Transverse colon (tissue), 4 donors: ENCODE data around the gene PTPRG. TPM values are rescaled to one million over a fixed set of nuclear protein-coding genes. Genes with fewer than 3 reads are reported as not detected.
"Not testable (repeated sequence)": the region's sequence is repeated elsewhere in the genome, so short reads cannot be mapped to it uniquely, and the experiment has no call there.

Source experiments
- DNase-seq: peaks from one replicate; pipeline ENCODE4 v3.0.0-alpha.2; 2019
- H3K27ac ChIP-seq, 4 donors: fragments of 200-600 bp; sonication (generic); 2 replicates each; pipeline ENCODE4 v1.5.1; 2016 to 2018; ENCODE audit warnings: inconsistent platforms in 4 of 4
- H3K27me3 ChIP-seq: fragments of 200-600 bp; sonication (generic); 2 replicates; pipeline ENCODE4 v1.5.1; 2017; ENCODE audit warnings: inconsistent platforms
- H3K36me3 ChIP-seq, 4 donors: fragments of 200-600 bp; sonication (generic); 2 replicates each; pipeline ENCODE4 v1.5.1; 2017 to 2019; ENCODE audit warnings: inconsistent platforms in 4 of 4
- H3K4me1 ChIP-seq, 4 donors: fragments of 200-600 bp; sonication (generic); 2 replicates each; pipeline ENCODE4 v1.5.1; 2017 to 2020; ENCODE audit warnings: inconsistent platforms in 4 of 4
- H3K4me3 ChIP-seq, 4 donors: fragments of 200-600 bp; sonication (generic); 1 replicate in 1 of 4; 2 replicates in 3 of 4; pipeline versions ENCODE4 v1.5.1 to v1.6.1; 2017 to 2019; ENCODE audit warnings: inconsistent platforms in 4 of 4
- H3K9me3 ChIP-seq, 2 donors: fragments of 200-600 bp; sonication (generic); 2 replicates each; pipeline ENCODE4 v1.5.1; 2017 to 2019; ENCODE audit warnings: inconsistent platforms in 2 of 2
- EP300 ChIP-seq: sonication (generic); formaldehyde crosslinking; IDR thresholded peaks from one replicate; pipeline ENCODE4 v1.6.1; 2017; ENCODE audit warnings: antibody characterized with exemption, low read depth
- POLR2A ChIP-seq: fragments of 450-650 bp; IDR thresholded peaks from one replicate; pipeline ENCODE4 v1.6.1; 2016; ENCODE audit warnings: antibody characterized with exemption, mild to moderate bottlenecking, moderate library complexity
- POLR2AphosphoS5 ChIP-seq, 3 donors: sonication (generic); formaldehyde crosslinking; IDR thresholded peaks; one replicate each; pipeline ENCODE4 v1.6.1; 2016; ENCODE audit warnings: antibody characterized with exemption in 3 of 3
- WGBS, 2 donors: methylation state at CpG; one replicate each; pipeline ENCODE4 v1.1.5; 2018; ENCODE audit warnings: low coverage in 1 of 2; 5-methylcytosine and 5-hydroxymethylcytosine counted together
- in situ Hi-C, 4 donors: fragments of 200-750 bp; cut with MboI; loops; one replicate each; pipeline versions ENCODE4 v1.15.0 to v1.15.1; 2017; ENCODE audit warnings: low sequenced_read_pairs in 3 of 4, low pct_ligation_motif_present in 1 of 4, low pct_unique_long_range_greater_than_20kb in 1 of 4
- intact Hi-C: fragments of 100-400 bp; cut with DNase I; formaldehyde crosslinking; loops from one replicate; pipeline ENCODE4 v1.15.1; 2023; ENCODE audit warnings: low total_unique reads
- total RNA-seq, 4 donors: library from RNA; depleted of rRNA; stranded (reverse); fragments of >200 nt; gene quantifications; one replicate each; pipeline ENCODE4 v1.1.0, GENCODE V29; 2016
- TF ChIP-seq, protein P1 (sequence below), 5 experiments: fragments of 200-600 bp in 3 of 5; fragments of 450-650 bp in 2 of 5; sonication (generic) in 3 of 5; IDR thresholded peaks; 1 replicate in 2 of 5; 2 replicates in 3 of 5; pipeline ENCODE4 v1.5.1; 2016 to 2017; ENCODE audit warnings: antibody characterized with exemption in 5 of 5, inconsistent platforms in 3 of 5, mild to moderate bottlenecking in 2 of 5, moderate library complexity in 1 of 5

Gene PTPRG
- total RNA-seq, 4 donors from 2014 or later, result 29.2 to 83.4 (median 41.6) TPM

DNA sequence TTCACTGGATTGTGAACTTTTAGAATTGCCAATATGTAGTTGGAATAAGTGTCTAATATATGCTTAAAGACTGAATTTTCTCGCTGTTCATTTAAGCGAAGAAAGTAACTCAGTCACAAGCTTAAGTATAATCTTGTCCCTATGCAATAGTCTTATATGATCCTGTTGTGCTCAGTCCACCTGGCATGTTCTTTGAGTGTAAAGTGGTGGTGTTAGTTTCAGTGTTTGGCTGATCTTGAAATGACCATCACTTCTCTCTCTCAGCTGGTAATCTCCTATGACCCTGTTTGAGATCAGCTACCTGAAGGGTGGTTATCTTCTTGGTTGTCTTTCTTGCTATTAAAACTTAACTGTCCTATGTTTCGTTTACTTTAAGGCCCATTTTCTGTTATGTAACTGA is 197.5 kb downstream of the PTPRG start:
- DNase-seq, result no peak
- H3K27ac ChIP-seq, result no peak overlapping the region
- TF ChIP-seq POLR2AphosphoS5 (IDR thresholded peaks at IDR 0.05), result no peak
- no peak for TF ChIP-seq POLR2A
- TF ChIP-seq EP300, result no peak
- TF ChIP-seq, protein P1, sequence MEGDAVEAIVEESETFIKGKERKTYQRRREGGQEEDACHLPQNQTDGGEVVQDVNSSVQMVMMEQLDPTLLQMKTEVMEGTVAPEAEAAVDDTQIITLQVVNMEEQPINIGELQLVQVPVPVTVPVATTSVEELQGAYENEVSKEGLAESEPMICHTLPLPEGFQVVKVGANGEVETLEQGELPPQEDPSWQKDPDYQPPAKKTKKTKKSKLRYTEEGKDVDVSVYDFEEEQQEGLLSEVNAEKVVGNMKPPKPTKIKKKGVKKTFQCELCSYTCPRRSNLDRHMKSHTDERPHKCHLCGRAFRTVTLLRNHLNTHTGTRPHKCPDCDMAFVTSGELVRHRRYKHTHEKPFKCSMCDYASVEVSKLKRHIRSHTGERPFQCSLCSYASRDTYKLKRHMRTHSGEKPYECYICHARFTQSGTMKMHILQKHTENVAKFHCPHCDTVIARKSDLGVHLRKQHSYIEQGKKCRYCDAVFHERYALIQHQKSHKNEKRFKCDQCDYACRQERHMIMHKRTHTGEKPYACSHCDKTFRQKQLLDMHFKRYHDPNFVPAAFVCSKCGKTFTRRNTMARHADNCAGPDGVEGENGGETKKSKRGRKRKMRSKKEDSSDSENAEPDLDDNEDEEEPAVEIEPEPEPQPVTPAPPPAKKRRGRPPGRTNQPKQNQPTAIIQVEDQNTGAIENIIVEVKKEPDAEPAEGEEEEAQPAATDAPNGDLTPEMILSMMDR (IDR thresholded peaks at IDR 0.05), result no peak
- H3K27me3 ChIP-seq, result no peaks in the 10 kb centered on the region
- no peaks in the 10 kb centered on the region for H3K36me3 ChIP-seq
- H3K9me3 ChIP-seq, result no peaks in the 10 kb centered on the region
- WGBS, 2 donors, result 93 to 94% methylated on average over 3 of the region's 3 CpGs
- no peaks in the 10 kb centered on the region for H3K4me1 ChIP-seq
- H3K4me3 ChIP-seq, result no peak overlapping the region
- intact Hi-C loops, result no loop called here
- in situ Hi-C loops, result no loop called here

DNA sequence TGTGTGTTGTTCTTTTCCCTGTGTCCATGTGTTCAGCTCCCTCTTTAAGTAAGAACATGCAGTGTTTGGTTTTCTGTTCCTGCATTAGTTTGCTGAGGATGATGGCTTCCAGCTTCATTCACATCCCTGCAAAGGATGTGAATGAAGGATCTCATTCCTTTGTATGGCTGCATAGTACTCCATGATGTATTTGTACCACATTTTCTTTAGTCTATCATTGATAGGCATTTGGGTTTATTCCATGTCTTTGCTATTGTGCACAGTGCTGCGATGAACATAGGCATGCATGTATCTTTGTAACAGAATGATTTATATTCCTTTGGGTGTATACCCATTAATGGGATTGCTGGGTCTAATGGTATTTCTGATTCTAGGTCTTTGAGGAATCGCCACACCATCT is 199.4 kb downstream of the PTPRG start:
- H3K36me3 ChIP-seq, intact Hi-C loops, H3K4me3 ChIP-seq, H3K27me3 ChIP-seq, H3K27ac ChIP-seq, DNase-seq, H3K9me3 ChIP-seq, H3K4me1 ChIP-seq, in situ Hi-C loops: not testable (repeated sequence)
- 89 to 100% methylated on average over 2 of the region's 2 CpGs for whole genome bisulfite sequencing, 2 donors

DNA sequence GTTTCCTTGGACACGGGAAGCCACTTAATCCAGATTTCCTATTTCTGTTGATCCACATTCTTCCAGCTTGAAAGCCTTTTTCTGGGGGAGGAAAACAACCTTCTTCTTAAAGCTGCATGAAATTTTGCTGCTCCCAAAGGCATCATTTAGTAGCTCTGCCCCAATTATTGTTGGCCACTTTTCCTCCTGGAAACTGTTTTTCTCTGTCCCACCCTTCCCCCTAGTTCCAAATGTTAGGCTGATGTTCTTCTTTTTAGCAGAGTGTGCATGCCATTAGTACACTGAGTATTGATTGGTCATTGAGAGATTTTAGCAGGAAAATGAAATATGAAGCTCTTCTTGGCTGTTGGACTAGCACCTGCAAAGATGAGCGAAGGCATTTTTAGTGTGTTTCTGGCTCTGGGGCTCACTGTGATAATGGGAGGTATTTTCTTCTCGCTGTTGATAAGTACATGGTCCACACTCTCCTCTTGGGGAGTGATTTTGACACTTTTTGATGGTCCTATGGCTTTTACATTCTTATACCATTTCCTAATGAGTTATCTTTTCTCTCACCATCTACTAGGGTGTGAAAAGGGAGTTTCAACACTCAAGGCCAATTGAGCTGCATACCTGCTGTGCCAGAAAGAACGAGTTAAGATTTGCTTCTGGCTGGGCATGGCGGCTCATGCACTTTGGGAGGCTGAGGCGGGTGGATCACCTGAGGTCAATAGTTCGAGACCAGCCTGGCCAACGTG is 200.5 kb downstream of the PTPRG start:
- no peaks in the 10 kb centered on the region for H3K4me1 ChIP-seq
- no peak for TF ChIP-seq POLR2A
- TF ChIP-seq, protein P1 (IDR thresholded peaks at IDR 0.05), result no peak
- H3K4me3 ChIP-seq, result no peak overlapping the region
- in situ Hi-C loops, result no loop called here
- WGBS, 2 donors, result 87 to 91% methylated on average over 4 to 8 of the region's 8 CpGs
- H3K9me3 ChIP-seq, result no peaks in the 10 kb centered on the region
- intact Hi-C loops, result no loop called here
- no peaks in the 10 kb centered on the region for H3K27me3 ChIP-seq
- no peak overlapping the region for H3K27ac ChIP-seq
- no peak for DNase-seq
- no peaks in the 10 kb centered on the region for H3K36me3 ChIP-seq

DNA sequence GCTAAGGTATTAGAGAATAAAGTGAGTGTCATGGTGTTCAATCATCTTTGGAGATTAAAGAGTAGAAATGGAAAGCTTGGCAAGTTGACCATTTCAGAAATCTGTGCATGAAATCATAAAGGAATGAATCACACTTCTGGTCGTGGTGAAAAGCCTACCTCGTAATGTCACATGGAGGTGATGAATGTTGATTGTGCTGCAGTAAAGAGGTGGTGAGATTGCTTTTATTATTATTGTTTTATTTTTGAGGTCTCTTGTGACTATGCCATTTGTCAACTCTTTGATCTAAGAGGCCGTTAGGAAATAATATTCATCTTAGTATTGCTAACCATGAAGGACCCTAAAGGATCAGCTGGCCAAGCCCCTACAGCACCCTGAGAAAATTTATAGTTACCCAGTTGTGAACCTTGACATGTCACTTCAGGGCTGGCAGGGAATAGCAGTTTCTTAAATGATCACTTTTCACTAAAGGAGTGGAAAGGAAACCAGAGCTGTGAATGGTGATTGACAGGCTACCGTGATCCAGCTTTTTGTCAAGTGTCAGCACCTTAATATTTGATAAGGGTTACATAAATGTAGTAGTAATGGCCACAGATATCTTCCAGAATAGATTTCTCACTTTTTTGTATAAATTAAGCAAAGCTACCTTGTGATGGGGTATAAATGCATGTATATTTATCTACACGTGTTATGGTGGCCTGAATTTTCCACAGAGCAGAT is 203.9 kb downstream of the PTPRG start:
- no peaks in the 10 kb centered on the region for H3K36me3 ChIP-seq
- H3K9me3 ChIP-seq, result no peaks in the 10 kb centered on the region
- in situ Hi-C loops (no loop called here), intact Hi-C loops (no loop called here)
- WGBS, 2 donors, result 67 to 79% methylated on average over 5 of the region's 5 CpGs
- H3K4me3 ChIP-seq, result no peak overlapping the region
- TF ChIP-seq POLR2A (no peak), EP300 (no peak), POLR2AphosphoS5 (IDR thresholded peaks at IDR 0.05) (no peak)
- TF ChIP-seq, protein P1 (IDR thresholded peaks at IDR 0.05), result no peak
- no peak overlapping the region for H3K27ac ChIP-seq
- DNase-seq, result no peak
- no peaks in the 10 kb centered on the region for H3K27me3 ChIP-seq
- H3K4me1 ChIP-seq, result peaks cover 0 to 15% (median 8%) of the 10 kb centered on the region in 4 donors
